HepG2 (cell line): Measurements from ENCODE around the gene ZNF444. TPM values are rescaled to one million over a fixed set of nuclear protein-coding genes. Genes with fewer than 3 reads are reported as not detected.
A peak's percentile ranks its signal among the peaks of the same experiment; 100 is the strongest.

Source experiments
- AKAP8 ChIP-seq: sonication (generic); formaldehyde crosslinking; IDR thresholded peaks from 2 replicates; pipeline ENCODE4 v1.5.1; 2020; ENCODE audit warnings: mild to moderate bottlenecking, missing genetic modification reagents
- DNMT1 ChIP-seq: sonication (generic); formaldehyde crosslinking; IDR thresholded peaks from 2 replicates; pipeline ENCODE4 v1.5.1; 2020; ENCODE audit warnings: mild to moderate bottlenecking, missing genetic modification reagents
- HDAC6 ChIP-seq: fragments of 200-600 bp; sonication (generic); IDR thresholded peaks from 2 replicates; pipeline ENCODE4 v1.7.0; 2017; ENCODE audit warnings: mild to moderate bottlenecking, antibody characterized with exemption, low read length, low read depth
- KMT2A ChIP-seq: sonication (generic); formaldehyde crosslinking; IDR thresholded peaks from 2 replicates; pipeline ENCODE4 v1.4.0; 2020; ENCODE audit warnings: missing genetic modification reagents
- NCOA2 ChIP-seq: sonication (generic); formaldehyde crosslinking; IDR thresholded peaks from 2 replicates; pipeline ENCODE4 v1.8.0; 2022; ENCODE audit warnings: inconsistent platforms
- PHF20 ChIP-seq: sonication (generic); formaldehyde crosslinking; IDR thresholded peaks from 2 replicates; pipeline ENCODE4 v1.5.0; 2020; ENCODE audit warnings: mild to moderate bottlenecking, missing genetic modification reagents
- ZBTB20 ChIP-seq: sonication (generic); formaldehyde crosslinking; IDR thresholded peaks from 2 replicates; pipeline ENCODE4 v1.8.1; 2023; ENCODE audit warnings: missing genetic modification reagents, low read depth, mild to moderate bottlenecking, borderline replicate concordance
- ZBTB7B ChIP-seq: sonication (generic); formaldehyde crosslinking; IDR thresholded peaks from 2 replicates; pipeline ENCODE4 v1.4.0; 2020; ENCODE audit warnings: missing genetic modification reagents
- ZFP90 ChIP-seq: sonication (generic); formaldehyde crosslinking; IDR thresholded peaks from 2 replicates; pipeline ENCODE4 v1.8.0; 2022; ENCODE audit warnings: missing genetic modification reagents, mild to moderate bottlenecking, inconsistent platforms, borderline replicate concordance
- ZNF205 ChIP-seq: IDR thresholded peaks from 2 replicates; pipeline ENCODE4 v1.6.1; 2018; ENCODE audit warnings: missing biosample characterization, missing genetic modification reagents
- ZNF34 ChIP-seq: sonication (generic); formaldehyde crosslinking; IDR thresholded peaks from 2 replicates; pipeline ENCODE4 v1.4.0; 2020; ENCODE audit warnings: mild to moderate bottlenecking, missing genetic modification reagents, borderline replicate concordance
- ZNF629 ChIP-seq: sonication (generic); formaldehyde crosslinking; conservative IDR thresholded peaks from 2 replicates; pipeline ENCODE4 v1.5.0; 2020; ENCODE audit warnings: missing genetic modification reagents
- polyA plus RNA-seq, 8 experiments: library from polyadenylated mRNA; depleted of rRNA in 3 of 8; stranded (reverse) in 7 of 8; unstranded in 1 of 8; fragments of >200 nt; fragmentation: Illumina TruSeq in 4 of 8; extraction: Trizol in 4 of 8; gene quantifications; 2 replicates each; pipeline versions ENCODE4 v1.2.1 to v1.2.3, GENCODE V29; 2011 to 2016; ENCODE audit warnings: low read depth in 4 of 8, missing spikeins in 1 of 8, mixed read lengths in 1 of 8; ENCODE audit not compliant: insufficient read depth in 1 of 8
- total RNA-seq, 5 experiments: library from RNA; depleted of rRNA; stranded (reverse); fragments of >200 nt; fragmentation: Illumina TruSeq; extraction: Trizol; gene quantifications; 2 replicates each; pipeline ENCODE4 v1.2.3, GENCODE V29; 2016; ENCODE audit warnings: low read depth in 1 of 5
- TF ChIP-seq, protein P1 (sequence below): sonication (generic); formaldehyde crosslinking; IDR thresholded peaks from 2 replicates; pipeline ENCODE4 v1.4.0; 2020; ENCODE audit warnings: low read depth, mild to moderate bottlenecking, missing genetic modification reagents
- TF ChIP-seq, protein P2 (sequence below): sonication (generic); formaldehyde crosslinking; IDR thresholded peaks from 2 replicates; pipeline ENCODE4 v1.4.0; 2020; ENCODE audit warnings: missing genetic modification reagents, borderline replicate concordance
- TF ChIP-seq, protein P3 (sequence below): sonication (generic); formaldehyde crosslinking; IDR thresholded peaks from 2 replicates; pipeline ENCODE4 v1.4.0; 2020; ENCODE audit warnings: missing genetic modification reagents
- TF ChIP-seq, protein P4 (sequence below): sonication (generic); formaldehyde crosslinking; IDR thresholded peaks from 2 replicates; pipeline ENCODE4 v1.4.0; 2020; ENCODE audit warnings: low read depth, mild to moderate bottlenecking, missing genetic modification reagents
- TF ChIP-seq, protein P5 (sequence below): sonication (generic); formaldehyde crosslinking; IDR thresholded peaks from 2 replicates; pipeline ENCODE4 v1.4.0; 2020; ENCODE audit warnings: missing genetic modification reagents

ZNF444 gene
- total and polyA plus RNA-seq, 2 of the 13 experiments (the other 11 are each of a cell fraction or from before 2014, with no cell fraction given), result 27.4 to 30.3 TPM

DNA sequence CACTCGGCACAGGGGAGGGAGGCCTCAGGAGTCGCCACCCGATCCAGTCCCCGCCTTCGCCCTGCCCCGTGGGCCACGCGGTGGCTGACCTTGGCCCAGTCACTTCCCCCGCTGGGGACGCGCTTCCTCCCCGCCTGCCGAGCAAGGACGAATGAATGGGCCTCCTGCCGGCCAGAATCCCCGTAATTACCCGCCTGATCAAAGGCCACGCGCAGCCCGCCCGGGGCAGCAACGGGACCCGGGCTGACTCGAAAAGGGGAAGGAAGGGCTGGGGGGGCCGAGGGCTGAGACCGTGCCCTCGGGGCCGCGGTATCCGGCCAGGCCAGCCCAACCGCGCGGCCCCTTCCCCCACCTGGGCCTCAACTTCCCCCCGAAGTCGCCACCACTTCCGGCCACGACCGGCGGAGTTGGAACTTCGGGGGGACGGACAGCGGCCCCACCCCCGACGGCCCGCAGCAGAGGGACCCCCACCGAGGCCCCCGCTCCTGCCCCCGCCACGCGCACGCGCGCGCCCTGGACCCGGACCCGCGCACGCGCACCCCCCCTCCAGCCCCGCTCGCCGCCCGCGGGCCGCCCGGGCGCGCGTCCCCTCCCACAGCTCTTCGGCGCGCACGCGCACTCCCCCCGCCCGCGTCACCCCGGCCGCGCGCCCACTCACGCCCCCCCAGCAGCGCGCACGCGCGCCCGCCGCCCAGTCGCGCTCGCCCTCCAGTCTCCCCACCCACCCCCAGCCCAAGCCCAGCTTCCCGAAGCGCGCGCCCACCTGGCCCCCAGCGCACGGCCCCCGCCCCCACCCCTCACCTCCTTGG, 20.5 kb upstream of the ZNF444 start (continued):
- no peak; the same call in 1 of the 2 replicates for TF ChIP-seq ZFP90 (CRISPR knock-in tag)
- TF ChIP-seq, protein P1, sequence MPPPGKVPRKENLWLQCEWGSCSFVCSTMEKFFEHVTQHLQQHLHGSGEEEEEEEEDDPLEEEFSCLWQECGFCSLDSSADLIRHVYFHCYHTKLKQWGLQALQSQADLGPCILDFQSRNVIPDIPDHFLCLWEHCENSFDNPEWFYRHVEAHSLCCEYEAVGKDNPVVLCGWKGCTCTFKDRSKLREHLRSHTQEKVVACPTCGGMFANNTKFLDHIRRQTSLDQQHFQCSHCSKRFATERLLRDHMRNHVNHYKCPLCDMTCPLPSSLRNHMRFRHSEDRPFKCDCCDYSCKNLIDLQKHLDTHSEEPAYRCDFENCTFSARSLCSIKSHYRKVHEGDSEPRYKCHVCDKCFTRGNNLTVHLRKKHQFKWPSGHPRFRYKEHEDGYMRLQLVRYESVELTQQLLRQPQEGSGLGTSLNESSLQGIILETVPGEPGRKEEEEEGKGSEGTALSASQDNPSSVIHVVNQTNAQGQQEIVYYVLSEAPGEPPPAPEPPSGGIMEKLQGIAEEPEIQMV, result 0 out of 2 replicates have a peak, but pooled peaks have one; percentile 27
- peak; percentile 86; the same call in 1 of the 2 replicates for TF ChIP-seq DNMT1 (CRISPR knock-in tag)
- peak; percentile 56 for TF ChIP-seq PHF20 (CRISPR knock-in tag)
- peak; percentile 77 for TF ChIP-seq NCOA2 (CRISPR knock-in tag)
- TF ChIP-seq KMT2A (CRISPR knock-in tag), result 0 out of 2 replicates have a peak, but pooled peaks have one; percentile 52
- TF ChIP-seq, protein P2, sequence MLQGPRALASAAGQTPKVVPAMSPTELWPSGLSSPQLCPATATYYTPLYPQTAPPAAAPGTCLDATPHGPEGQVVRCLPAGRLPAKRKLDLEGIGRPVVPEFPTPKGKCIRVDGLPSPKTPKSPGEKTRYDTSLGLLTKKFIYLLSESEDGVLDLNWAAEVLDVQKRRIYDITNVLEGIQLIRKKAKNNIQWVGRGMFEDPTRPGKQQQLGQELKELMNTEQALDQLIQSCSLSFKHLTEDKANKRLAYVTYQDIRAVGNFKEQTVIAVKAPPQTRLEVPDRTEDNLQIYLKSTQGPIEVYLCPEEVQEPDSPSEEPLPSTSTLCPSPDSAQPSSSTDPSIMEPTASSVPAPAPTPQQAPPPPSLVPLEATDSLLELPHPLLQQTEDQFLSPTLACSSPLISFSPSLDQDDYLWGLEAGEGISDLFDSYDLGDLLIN, result no peak; the same call in 1 of the 2 replicates
- TF ChIP-seq ZBTB20 (CRISPR knock-in tag), result 0 out of 2 replicates have a peak, but pooled peaks have one; percentile 30
- TF ChIP-seq ZNF205 (CRISPR knock-in tag), result no peak
- no peak for TF ChIP-seq HDAC6
- TF ChIP-seq ZNF34 (CRISPR knock-in tag), result no peak
- TF ChIP-seq, protein P3, sequence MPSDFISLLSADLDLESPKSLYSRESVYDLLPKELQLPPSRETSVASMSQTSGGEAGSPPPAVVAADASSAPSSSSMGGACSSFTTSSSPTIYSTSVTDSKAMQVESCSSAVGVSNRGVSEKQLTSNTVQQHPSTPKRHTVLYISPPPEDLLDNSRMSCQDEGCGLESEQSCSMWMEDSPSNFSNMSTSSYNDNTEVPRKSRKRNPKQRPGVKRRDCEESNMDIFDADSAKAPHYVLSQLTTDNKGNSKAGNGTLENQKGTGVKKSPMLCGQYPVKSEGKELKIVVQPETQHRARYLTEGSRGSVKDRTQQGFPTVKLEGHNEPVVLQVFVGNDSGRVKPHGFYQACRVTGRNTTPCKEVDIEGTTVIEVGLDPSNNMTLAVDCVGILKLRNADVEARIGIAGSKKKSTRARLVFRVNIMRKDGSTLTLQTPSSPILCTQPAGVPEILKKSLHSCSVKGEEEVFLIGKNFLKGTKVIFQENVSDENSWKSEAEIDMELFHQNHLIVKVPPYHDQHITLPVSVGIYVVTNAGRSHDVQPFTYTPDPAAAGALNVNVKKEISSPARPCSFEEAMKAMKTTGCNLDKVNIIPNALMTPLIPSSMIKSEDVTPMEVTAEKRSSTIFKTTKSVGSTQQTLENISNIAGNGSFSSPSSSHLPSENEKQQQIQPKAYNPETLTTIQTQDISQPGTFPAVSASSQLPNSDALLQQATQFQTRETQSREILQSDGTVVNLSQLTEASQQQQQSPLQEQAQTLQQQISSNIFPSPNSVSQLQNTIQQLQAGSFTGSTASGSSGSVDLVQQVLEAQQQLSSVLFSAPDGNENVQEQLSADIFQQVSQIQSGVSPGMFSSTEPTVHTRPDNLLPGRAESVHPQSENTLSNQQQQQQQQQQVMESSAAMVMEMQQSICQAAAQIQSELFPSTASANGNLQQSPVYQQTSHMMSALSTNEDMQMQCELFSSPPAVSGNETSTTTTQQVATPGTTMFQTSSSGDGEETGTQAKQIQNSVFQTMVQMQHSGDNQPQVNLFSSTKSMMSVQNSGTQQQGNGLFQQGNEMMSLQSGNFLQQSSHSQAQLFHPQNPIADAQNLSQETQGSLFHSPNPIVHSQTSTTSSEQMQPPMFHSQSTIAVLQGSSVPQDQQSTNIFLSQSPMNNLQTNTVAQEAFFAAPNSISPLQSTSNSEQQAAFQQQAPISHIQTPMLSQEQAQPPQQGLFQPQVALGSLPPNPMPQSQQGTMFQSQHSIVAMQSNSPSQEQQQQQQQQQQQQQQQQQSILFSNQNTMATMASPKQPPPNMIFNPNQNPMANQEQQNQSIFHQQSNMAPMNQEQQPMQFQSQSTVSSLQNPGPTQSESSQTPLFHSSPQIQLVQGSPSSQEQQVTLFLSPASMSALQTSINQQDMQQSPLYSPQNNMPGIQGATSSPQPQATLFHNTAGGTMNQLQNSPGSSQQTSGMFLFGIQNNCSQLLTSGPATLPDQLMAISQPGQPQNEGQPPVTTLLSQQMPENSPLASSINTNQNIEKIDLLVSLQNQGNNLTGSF, result no peak
- TF ChIP-seq, protein P4, sequence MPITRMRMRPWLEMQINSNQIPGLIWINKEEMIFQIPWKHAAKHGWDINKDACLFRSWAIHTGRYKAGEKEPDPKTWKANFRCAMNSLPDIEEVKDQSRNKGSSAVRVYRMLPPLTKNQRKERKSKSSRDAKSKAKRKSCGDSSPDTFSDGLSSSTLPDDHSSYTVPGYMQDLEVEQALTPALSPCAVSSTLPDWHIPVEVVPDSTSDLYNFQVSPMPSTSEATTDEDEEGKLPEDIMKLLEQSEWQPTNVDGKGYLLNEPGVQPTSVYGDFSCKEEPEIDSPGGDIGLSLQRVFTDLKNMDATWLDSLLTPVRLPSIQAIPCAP (CRISPR knock-in tag), result no peak
- TF ChIP-seq, protein P5, sequence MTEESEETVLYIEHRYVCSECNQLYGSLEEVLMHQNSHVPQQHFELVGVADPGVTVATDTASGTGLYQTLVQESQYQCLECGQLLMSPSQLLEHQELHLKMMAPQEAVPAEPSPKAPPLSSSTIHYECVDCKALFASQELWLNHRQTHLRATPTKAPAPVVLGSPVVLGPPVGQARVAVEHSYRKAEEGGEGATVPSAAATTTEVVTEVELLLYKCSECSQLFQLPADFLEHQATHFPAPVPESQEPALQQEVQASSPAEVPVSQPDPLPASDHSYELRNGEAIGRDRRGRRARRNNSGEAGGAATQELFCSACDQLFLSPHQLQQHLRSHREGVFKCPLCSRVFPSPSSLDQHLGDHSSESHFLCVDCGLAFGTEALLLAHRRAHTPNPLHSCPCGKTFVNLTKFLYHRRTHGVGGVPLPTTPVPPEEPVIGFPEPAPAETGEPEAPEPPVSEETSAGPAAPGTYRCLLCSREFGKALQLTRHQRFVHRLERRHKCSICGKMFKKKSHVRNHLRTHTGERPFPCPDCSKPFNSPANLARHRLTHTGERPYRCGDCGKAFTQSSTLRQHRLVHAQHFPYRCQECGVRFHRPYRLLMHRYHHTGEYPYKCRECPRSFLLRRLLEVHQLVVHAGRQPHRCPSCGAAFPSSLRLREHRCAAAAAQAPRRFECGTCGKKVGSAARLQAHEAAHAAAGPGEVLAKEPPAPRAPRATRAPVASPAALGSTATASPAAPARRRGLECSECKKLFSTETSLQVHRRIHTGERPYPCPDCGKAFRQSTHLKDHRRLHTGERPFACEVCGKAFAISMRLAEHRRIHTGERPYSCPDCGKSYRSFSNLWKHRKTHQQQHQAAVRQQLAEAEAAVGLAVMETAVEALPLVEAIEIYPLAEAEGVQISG (CRISPR knock-in tag), result peak; percentile 98
- peak; percentile 19; the same call in 1 of the 2 replicates for TF ChIP-seq ZNF629 (CRISPR knock-in tag)
- peak; percentile 96 for TF ChIP-seq AKAP8
- TF ChIP-seq ZBTB7B, result peak; percentile 90
